GM04504 (cell line): Measurements from ENCODE around the gene PARS2.
"Not testable (repeated sequence)": the region's sequence is repeated elsewhere in the genome, so short reads cannot be mapped to it uniquely, and the experiment has no call there.

Source experiments
- DNase-seq: peaks from one replicate; pipeline ENCODE4 v3.0.0-alpha.2; 2012; ENCODE audit warnings: low read depth

The PARS2 gene

GRCh38 chr1:54800041-54800898, 35.9 kb upstream of the PARS2 start:
- DNase-seq, result no peak

GRCh38 chr1:54798769-54799641, 34.7 kb upstream of the PARS2 start:
- no peak for DNase-seq

- no peak for DNase-seq
Measured at GRCh38 chr1:54798206-54798605, 33.9 kb upstream of the PARS2 start.

- no peak for DNase-seq
Measured at GRCh38 chr1:54796902-54797301, 32.6 kb upstream of the PARS2 start.

GRCh38 chr1:54795841-54796468, 31.6 kb upstream of the PARS2 start:
- DNase-seq, result no peak

GRCh38 chr1:54795356-54795665, 31.0 kb upstream of the PARS2 start:
- DNase-seq, result no peak

GRCh38 chr1:54794451-54795355, 30.4 kb upstream of the PARS2 start:
- no peak for DNase-seq

- no peak for DNase-seq
Measured at GRCh38 chr1:54792686-54793282, 28.5 kb upstream of the PARS2 start.

- no peak for DNase-seq
Measured at GRCh38 chr1:54791880-54792522, 27.7 kb upstream of the PARS2 start.

GRCh38 chr1:54788459-54788858, 24.1 kb upstream of the PARS2 start:
- no peak for DNase-seq

- no peak for DNase-seq
Measured at GRCh38 chr1:54787604-54788003, 23.3 kb upstream of the PARS2 start.

GRCh38 chr1:54786778-54787177, 22.5 kb upstream of the PARS2 start:
- no peak for DNase-seq

GRCh38 chr1:54784066-54784465, 19.7 kb upstream of the PARS2 start:
- DNase-seq, result no peak

- DNase-seq, result no peak
Measured at GRCh38 chr1:54782588-54782987, 18.3 kb upstream of the PARS2 start.

GRCh38 chr1:54782156-54782555, 17.8 kb upstream of the PARS2 start:
- no peak for DNase-seq

- no peak for DNase-seq
Measured at GRCh38 chr1:54781023-54781723, 16.9 kb upstream of the PARS2 start.

GRCh38 chr1:54777431-54777830, 13.1 kb upstream of the PARS2 start:
- DNase-seq, result no peak

- DNase-seq, result no peak
Measured at GRCh38 chr1:54777011-54777410, 12.7 kb upstream of the PARS2 start.

GRCh38 chr1:54775828-54776721, 11.8 kb upstream of the PARS2 start:
- not testable (repeated sequence) for DNase-seq
